M059J (cell line): ENCODE results near the gene MEIOSIN. TPM values are rescaled to one million over a fixed set of nuclear protein-coding genes. Genes with fewer than 3 reads are reported as not detected.
"Not testable (repeated sequence)": the region's sequence is repeated elsewhere in the genome, so short reads cannot be mapped to it uniquely, and the experiment has no call there.

Experiments
- DNase-seq: peaks from one replicate; pipeline ENCODE4 v3.0.0-alpha.2; 2012; ENCODE audit warnings: low read depth
- total RNA-seq: library from RNA; depleted of rRNA; stranded (reverse); fragments of >200 nt; shearing (Covaris generic); gene quantifications from 2 replicates; pipeline ENCODE4 v1.2.3, GENCODE V29; 2014

The MEIOSIN gene
- total RNA-seq, 1 experiment from 2014 or later, result 0.25 TPM

GRCh38 chr19:45720065-45720464 lies 13.2 kb upstream of the MEIOSIN start:
- DNase-seq, result not testable (repeated sequence)

DNA sequence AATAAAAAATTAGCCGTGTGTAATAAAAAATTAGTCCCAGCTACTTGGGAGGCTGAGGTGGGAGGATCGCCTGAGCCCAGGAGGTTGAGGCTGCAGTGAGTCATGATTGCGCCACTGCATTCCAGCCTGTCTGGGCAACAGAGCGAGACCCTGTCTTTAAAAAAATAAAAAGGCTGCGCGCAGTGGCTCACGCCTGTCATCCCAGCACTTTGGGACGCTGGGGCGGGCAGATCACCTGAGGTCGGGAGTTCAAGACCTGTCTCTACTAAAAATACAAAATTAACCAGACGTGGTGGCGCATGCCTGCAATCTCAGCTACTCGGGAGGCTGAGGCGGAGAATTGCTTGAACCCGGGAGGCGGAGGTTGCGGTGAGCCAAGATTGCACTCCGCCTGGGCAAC lies 4.6 kb upstream of the MEIOSIN start:
- DNase-seq, result not testable (repeated sequence)

- DNase-seq, result no peak
Measured at GRCh38 chr19:45729800-45730290, 3.4 kb upstream of the MEIOSIN start.

DNA sequence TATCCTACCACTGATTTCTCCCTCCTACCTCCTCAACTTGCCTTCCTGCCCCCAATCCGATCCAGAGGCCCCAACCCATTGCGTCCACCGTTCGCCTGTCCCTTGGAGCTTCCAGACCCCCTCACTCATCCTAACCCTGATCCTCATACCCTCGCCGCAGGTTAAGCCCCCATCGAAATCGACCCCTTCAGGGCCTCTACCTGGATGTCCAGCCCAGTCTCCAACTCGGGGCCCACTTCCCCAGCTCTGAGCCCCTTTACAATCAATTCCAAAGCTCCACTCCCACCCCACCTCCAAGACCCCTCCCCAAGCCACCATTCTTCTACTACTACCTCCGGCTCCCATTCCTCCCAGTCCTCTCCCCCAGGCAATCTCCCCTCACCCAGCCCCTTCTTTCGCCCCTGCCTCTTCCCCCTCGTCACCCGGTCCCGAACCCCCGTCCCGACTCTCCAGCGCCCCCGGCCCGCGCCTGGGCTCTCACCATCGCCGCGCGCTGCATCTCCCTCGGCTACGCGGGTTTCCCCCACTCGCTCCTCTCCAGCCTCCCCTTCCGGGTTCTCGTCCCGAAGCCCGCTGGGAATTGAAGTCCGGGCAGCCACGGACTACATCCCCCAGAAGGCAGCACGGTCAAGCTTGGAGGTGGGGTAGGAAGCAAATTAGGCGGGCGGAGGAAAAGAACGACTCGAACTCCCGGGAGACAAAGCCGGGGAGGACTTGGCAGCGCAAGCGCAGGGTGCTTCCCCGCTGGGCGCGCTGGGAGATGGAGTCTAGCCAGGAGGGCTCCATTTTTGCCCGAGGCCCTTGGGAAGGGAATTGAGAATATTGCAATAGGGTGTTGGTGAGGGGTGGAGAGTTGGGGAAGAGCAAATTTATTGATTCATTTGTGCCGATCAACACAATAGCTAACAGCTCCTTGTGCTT lies 2.6 kb upstream of the MEIOSIN start, which contains the start of gene FBXO46:
TSS of gene FBXO46 (minus strand) at position 529 of the 921 bp plus-strand sequence. CDS start 17,401 bp downstream, outside the sequence.
- peak; percentile 99 for DNase-seq

DNA sequence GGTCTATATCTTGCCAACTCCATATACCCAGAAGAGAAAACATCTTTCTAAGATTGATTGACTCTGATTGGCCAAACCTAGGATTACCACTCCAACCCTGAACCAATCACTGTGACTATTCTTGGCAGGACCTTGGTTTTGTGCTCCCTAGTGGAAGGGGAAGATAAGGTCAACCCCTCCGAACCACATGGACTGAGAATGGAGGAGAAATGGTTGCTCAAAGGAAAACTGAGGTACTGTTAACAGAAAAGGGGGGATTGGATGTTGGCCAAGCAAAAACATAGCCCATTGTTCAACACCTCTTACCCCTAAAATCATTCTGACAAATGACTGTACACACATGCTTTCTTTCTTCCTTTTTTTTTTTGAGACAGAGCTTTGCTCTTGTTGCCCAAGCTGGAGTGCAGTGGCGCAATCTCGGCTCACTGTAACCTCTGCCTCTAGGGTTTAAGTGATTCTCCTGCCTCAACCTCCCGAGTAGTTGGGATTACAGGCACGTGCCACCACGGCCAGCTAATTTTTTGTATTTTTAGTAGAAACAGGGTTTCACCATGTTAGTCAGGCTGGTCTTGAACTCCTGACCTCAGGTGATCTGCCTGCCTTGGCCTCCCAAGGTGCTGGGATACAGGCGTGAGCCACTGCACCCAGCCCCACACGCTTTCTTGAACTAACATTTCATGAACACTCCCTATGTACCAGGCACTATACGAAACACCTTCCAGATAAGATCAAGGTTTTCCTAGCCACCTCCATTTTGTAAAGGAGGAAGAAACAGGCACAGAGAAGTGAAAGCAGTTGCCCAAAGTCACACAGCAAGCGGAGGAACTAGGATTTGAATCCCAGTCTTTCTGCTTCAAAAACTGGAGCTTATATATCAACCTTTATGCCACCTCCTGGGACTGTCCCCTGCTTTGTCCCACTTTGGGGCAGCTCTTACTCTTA lies 6.5 kb downstream of the MEIOSIN start:
- DNase-seq, result no peak

- no peak for DNase-seq
Measured at GRCh38 chr19:45742969-45743368, 9.7 kb downstream of the MEIOSIN start.

DNA sequence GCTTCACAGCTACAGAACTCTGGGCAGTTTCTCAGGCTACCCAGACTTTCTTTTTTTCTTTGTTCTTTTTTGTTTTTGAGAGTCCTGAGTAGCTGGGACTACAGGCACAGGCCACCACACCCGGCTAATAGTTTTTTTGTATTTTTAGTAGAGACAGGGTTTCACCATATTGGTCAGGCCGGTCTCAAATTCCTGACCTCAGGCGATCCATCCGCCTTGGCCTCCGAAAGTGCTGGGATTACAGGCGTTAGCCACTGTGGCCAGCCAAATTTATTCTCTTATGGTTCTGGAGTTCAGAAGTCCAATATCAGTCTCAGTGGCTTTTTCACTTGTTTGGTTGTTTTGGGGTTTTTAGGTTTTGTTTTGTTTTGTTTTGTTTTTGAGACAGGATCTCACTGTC lies 12.4 kb downstream of the MEIOSIN start:
- DNase-seq, result no peak

DNA sequence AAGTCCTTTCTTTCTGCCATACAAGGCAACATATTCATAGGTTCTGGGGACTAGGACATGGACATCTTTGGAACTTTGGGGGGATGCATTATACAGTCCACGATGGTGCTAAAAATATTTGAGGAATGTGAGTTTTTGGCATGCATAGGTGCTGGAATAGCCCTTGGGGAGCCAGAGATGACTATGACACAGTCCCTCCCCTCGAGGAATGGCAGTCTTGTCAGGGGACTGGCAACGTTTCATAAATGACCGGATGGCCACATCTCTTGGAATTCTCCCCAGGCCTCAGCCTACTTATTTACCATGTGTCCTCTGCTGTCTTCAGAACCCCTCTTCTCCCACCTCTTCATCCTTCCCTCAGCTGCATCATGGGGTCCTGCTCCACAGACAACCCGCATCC lies 13.6 kb downstream of the MEIOSIN start:
- DNase-seq, result peak; percentile 45

DNA sequence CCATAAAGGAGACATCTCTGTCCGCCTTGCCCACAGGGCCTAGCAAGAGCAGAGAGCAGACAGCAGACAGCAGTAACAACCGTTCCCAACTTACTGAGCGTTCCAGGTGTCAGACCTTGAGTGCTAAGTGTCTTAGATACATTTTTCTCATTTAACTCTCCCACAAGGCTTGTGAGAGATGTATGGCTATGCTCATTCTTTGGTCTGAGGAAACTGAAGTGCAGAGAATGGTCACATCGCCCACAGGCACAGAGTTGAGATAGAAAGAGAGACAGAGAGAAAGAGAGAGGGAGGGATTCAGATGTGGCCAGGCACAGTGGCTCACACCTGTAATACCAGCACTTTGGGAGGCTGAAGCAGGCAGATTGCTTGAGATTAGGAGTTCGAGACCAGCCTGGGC lies 14.3 kb downstream of the MEIOSIN start:
- DNase-seq, result no peak

- DNase-seq, result not testable (repeated sequence)
Measured at GRCh38 chr19:45751483-45751882, 18.2 kb downstream of the MEIOSIN start.

DNA sequence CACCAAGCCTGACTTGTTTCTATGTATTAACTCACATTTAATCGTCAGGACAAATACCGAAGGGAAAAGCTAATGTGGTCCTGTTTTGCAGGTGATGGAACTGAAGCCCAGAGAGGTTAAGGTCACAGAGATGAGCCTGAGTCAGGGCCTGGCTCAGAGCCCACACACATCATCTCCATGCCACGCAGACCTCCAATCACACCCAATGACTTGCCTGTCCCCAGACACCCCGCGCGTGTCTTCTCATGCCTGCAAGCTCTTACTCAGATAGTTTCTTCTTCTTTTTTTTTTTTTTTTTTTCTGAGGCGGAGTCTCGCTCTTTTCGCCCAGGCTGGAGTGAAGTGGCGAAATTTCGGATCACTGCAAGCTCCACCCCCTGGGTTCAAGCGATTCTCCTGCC lies 19.4 kb downstream of the MEIOSIN start:
- DNase-seq, result peak; percentile 35

DNA sequence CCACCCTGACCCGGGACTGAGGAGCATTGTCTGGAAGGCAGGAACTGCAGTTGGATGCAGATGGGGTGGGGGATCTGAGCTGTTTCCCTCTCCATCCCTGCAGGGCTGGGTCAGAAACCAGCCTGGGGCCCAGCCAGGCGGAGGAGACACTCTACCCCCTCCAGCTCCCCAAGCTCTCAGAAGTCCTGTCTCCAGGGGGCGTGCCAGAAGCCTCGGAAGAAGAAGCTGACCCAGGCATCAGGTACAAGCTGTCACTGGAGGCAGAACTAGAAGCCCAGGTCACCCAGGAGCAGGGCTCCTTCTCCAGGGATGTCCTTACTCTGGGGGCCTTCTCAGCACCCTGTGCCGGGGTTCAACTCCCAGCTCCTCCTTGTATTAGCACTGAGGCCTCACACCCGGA lies 20.3 kb downstream of the MEIOSIN start:
- no peak for DNase-seq

DNA sequence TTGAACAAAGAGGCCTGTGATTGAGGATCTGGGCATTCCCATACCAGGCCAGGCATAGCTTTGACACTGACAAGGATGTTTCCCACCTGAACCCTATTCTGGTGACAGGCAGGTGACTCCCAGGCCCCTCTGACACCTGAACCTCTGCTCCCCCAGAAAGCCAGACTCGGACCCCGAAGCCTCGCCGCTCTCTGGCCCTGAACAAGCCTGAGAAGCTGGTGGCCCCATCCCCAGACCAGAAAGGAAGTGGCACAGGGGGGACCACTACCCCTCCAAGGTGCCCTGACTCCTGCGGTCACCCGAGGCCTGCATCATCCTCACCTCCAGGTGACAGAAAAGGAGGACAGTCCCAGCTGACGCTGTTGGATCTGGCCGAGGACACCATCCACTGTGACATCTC lies 21.1 kb downstream of the MEIOSIN start:
- DNase-seq, result no peak

- no peak for DNase-seq
Measured at GRCh38 chr19:45757695-45758094, 24.5 kb downstream of the MEIOSIN start.

GRCh38 chr19:45758921-45759320 lies 25.7 kb downstream of the MEIOSIN start:
- no peak for DNase-seq

DNA sequence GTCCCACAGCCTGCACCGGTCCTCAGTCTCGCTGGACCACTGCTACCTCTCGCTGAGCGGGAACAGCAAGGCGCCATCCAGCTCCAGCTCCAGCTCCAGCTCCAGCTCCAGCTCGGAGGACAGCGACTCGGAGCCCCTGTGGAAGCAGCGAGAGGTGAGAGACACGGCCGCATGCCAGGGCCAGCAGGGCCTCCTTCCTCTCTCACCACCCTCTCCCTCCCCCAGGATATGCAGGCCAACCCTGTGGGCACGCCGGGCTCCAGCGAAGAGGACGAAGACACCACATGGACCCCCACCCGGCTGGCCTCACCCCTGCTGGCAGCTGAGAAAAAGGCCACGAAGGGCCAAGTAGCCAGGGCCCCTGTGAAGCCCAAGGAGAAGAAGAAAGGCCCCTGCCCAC lies 28.5 kb downstream of the MEIOSIN start:
- no peak for DNase-seq

DNA sequence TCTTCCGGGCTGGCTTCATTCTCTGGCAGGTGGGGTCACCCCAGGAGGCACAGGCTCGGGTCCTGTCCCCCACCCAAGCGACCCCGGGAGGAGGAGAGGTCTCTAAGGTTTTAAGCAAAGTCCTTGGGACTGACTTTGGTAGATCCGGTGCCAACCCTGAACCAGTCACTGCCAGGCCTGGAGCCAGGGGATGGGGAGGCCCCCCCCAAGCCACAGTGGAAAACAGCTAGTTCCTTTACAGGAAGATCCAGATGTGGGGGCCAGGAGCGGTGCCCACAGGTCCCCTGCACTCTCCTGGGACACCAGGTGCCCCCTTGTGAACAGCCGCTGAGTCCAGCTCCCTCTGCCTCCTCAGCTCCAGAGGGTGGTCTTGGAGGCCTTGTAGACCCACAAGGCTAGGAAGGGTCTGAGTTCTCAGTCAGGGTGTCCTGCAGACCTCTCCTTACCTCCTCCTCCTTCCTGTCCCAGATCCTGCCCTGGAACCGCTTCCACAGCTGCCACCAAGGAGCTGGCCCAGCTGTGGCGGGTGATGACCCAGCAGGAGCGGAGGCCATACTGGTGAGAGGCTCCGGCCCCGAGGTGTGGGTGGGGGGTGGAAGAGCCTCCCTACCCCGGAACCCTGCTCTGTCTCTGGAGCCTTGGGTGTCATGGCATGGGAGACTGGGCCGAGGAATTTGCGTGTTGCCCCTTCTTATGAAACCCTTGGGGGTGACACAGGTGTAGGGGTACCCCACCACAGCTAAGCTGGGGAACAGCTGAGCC lies 29.8 kb downstream of the MEIOSIN start:
- no peak for DNase-seq

DNA sequence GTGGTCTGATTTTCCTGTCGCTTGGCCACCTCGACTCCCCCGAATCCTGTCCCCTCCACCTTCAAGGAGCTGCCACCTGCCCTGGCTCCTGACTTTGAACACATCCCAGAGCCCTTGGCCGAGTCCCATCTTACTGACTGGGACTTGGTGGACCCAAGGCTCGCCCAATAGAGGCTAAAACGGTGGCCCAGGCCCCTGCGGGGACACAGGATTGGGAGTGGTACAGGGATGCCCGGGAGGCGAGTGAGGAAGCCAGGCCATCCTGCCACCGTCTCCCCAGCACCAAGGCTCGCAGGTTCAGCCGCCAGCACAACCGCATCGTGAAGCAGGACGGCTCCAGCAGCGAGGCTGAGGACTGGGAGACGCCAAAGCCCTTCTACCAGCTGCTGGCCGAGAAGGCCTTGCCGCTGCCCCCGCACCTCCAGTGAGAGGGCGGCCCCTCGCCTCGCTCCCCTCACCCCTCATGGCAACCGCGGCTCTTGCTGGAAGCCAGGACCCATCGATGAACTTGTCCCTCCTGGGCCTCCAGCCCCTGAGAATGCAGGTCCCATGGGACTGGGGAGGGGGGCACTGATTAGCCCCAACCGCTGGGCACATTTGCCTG lies 30.6 kb downstream of the MEIOSIN start:
- DNase-seq, result no peak

- no peak for DNase-seq
Measured at GRCh38 chr19:45764475-45764874, 31.2 kb downstream of the MEIOSIN start.

GRCh38 chr19:45764945-45765701 lies 31.9 kb downstream of the MEIOSIN start:
- DNase-seq, result no peak
